HG03565 (cell line): ENCODE measurements around the gene ACOX1.
A peak's percentile ranks its signal among the peaks of the same experiment; 100 is the strongest.

Experiments used
- ATAC-seq: cut with Tn5 transposase; IDR thresholded peaks from one replicate; pipeline ENCODE4 v1.9.1; 2021; ENCODE audit warnings: mild to moderate bottlenecking, moderate library complexity; ENCODE audit not compliant: unreplicated experiment

ACOX1 gene

DNA sequence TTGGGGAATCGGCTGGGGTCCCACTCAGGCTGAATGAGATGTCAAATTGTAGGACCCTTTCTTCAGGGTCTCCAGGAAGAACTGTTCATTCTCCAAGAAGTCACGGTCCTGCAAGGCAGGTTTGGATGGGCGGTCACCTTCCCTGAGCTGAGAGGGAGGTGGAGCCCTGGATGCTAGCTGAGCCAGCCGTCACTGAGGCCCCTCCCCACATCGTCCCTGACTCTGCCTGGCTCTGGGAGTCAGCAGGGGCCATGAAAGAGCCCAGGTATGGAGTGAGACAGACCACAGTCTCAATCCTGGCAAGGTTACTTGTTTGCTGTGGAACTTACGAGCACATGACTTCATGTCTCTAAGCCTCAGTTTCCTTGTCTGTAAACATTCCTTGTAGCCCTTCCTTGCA lies 68.3 kb downstream of the ACOX1 start:
- no peak for ATAC-seq

DNA sequence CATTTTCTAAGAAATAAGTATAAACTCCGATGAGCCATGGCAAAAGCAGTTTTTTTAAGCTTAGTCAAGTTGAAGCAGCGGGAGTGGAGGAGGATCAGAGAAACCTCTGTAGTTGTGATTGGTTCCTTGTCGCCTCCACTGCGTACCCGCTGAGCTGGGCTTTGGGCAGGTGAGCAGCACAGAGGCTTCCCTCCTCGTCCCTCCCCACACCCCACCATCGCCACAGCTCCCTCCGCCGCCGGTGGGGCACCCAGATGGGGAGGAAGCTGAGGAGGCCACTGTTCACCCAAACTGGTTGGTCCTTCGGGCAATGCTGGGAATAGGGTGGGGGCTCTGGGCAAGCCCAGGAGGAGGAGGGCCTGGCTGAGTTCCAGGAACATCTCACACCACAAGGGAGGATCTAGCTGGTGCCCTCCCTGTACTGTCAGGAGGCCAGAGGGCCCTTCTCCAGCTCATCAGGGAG lies 69.1 kb downstream of the ACOX1 start:
- ATAC-seq: no peak

- ATAC-seq: no peak
Measured at GRCh38 chr17:75909051-75909811, 69.7 kb downstream of the ACOX1 start.

DNA sequence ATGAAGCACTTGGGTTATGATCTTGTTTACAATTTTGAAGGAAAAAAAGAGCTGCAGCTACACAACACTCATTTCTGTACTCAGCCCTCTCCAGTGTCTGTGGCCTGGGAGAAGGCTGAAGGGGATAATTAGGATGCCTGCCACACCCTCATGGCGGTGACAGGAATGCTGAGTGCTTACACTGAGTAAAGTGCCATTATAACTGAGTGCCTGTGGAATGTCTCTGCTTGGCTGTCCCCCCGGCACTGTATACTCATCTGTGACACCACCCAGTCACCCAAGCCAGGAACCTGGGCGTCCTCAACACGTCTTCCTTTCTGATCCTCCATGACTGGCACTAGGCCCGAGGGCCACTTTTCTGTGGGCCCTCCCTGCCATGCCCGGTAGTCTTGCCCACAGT lies 70.8 kb downstream of the ACOX1 start:
- no peak for ATAC-seq

DNA sequence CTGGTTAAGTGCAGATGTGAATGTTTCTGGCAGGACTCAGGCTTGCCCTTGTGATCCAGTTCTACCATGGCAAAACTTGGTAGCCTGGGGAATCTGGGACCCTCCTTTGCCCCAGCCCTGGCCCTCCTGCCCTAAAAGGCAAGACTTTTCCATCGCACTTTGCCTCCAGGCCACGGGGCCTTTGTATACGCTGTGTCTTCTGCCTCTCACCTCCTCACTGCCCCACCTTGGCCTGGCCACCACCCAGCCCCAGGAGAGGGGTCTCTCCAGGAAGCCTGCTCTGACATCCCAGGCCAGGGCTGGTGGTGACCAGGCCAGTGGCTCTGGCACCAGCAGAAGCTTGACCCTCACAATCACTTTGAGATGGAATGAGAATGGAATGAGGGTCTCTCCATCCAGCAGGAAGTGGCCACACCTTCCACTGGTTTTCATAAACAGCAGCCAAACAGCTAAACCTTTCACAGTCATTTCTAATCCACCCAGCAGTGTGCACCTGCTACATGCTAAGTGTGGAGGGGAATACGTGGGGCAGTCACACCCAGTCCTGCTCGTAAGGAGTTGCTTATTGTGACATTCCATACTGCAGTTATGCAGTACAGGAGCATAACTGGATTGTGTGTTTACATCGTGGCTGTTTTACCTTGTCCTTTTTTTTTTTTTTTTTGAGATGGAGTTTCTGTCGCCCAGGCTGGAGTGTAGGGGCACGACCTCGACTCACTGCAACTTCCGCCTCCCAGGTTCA lies 72.7 kb downstream of the ACOX1 start:
- ATAC-seq: no peak

GRCh38 chr17:75904749-75905521 lies 74.0 kb downstream of the ACOX1 start, which contains the start of gene MRPL38:
TSS of gene MRPL38 (minus strand) at chr17:75904884. CDS start at chr17:75904875, 9 bp downstream.
- peak; percentile 90 for ATAC-seq

DNA sequence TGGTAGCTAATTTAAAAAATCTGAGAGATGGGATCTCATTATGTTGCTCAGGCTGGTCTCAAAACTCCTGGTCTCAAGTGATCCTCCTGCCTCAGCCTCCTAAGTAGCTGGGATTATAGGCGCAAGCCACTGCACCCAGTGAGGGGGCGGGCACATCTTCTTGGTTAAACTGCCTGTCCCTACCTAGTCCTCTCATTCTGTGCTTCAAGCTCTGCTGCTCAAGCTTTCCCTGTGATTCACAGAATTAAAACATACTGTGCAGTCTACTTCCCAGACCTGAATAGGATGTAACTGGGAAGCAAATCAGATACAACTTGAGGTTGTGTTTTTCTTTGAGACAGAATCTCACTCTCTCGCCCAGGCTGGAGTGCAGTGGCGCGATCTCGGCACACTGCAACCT lies 76.6 kb downstream of the ACOX1 start:
- no peak for ATAC-seq

GRCh38 chr17:75901727-75902126 lies 77.2 kb downstream of the ACOX1 start:
- ATAC-seq: no peak

- ATAC-seq: no peak
Measured at GRCh38 chr17:75900691-75901533, 78.1 kb downstream of the ACOX1 start.

- no peak for ATAC-seq
Measured at GRCh38 chr17:75899767-75900468, 79.0 kb downstream of the ACOX1 start.

DNA sequence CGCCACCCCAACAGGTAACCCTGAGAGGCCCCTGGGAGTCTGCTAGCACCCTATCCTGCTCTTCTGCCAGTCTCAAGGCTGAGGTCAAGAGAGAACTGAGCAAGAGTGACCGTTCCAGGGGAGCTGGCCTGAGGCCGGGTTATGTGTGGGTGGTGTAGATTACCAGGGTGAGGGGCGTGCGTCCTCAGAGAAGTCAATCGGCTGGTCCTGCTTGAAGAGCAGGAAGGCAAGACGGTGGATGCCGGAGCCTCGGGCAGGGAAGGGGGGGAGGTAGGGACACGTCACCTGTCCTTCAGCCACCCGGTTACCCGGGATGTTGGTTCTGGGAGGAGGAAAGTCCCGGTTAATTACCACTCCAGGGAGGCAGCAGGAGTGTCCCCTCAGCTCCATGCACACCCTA lies 79.6 kb downstream of the ACOX1 start:
- ATAC-seq: no peak

- no peak for ATAC-seq
Measured at GRCh38 chr17:75898791-75899190, 80.2 kb downstream of the ACOX1 start.

GRCh38 chr17:75898065-75898464 lies 80.9 kb downstream of the ACOX1 start:
- ATAC-seq: no peak

DNA sequence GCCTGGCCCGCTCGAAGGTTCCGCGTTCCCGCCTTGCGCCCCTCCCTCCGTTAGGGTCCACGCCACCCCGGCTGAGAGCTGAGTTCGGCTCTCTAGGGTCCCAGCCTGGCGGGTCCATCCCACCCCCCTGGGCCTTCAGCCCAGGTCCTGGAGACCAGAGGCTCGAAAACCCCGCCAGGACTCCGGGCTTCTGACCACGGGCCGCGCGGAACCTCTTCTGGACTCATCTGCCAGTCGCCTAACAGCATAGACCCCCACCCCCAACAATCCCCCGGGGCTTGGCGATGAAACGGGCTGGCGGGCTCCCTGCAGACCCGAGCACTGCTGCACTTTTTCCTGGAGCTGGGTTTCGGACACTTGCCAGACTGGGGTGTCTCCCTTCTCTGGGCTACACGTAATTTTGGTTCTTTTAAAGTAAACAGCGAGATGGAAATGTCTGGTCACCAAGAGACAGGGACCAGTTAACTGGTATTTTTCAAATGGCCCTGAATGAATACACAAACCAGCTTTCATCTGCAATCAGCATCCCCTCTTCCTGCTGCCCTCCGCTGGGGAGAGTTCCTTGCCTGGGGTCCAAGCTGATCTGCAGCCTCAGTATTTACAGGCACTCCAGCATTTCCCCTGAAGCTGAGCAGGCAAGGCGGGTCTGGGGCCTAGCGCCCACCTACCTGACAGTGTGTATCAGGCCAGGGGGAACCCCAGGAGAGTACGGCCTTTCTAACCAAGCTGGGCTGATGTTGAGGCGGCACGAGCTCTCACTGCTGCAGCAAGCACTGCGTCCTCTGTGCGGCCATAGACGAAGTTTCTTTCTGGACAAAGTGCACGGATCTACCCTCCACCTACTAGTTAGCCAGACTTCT lies 81.6 kb downstream of the ACOX1 start:
- ATAC-seq: peak; percentile 2

- ATAC-seq: peak; percentile 42
Measured at GRCh38 chr17:75896415-75897159, 82.4 kb downstream of the ACOX1 start, which contains the start of gene TRIM65. TSS of gene TRIM65 (minus strand) at chr17:75896951. CDS start at chr17:75896937, 14 bp downstream.

DNA sequence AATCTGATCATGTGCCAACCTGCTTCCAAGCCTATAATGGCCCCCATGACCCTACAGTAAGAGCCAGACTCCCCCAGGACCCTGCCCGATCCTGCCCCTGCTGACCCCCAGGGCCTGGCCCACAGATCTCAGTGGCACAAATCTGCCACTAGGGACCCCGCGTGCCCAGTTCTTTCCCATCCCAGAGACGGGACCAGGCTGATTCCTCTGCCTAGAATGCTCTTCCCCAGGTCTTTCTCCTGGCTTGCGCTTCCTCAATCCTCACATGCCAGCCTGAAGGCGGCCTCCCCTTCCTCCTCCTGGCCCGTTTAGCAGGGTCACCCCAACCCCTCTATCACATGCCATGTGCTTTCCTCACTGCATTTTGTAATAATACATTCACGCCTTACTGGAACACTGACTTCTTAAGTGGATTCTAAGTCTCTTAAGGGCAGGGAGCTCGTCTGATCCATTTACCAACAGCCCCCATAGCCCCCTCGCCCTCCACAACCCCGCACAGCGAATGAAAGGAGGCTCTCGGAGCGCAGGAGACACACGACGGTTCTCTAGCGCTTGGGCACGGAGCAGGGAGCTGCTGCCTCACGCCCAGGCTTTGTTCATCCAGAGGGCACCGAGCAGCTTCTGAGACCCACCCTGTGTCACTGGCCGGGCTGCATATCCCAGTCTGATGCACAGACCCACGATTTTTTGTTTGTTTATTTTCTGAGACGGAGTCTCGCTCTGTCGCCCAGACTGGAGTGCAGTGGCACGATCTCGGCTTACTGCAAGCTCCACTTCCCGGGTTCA lies 83.4 kb downstream of the ACOX1 start:
- no peak for ATAC-seq

DNA sequence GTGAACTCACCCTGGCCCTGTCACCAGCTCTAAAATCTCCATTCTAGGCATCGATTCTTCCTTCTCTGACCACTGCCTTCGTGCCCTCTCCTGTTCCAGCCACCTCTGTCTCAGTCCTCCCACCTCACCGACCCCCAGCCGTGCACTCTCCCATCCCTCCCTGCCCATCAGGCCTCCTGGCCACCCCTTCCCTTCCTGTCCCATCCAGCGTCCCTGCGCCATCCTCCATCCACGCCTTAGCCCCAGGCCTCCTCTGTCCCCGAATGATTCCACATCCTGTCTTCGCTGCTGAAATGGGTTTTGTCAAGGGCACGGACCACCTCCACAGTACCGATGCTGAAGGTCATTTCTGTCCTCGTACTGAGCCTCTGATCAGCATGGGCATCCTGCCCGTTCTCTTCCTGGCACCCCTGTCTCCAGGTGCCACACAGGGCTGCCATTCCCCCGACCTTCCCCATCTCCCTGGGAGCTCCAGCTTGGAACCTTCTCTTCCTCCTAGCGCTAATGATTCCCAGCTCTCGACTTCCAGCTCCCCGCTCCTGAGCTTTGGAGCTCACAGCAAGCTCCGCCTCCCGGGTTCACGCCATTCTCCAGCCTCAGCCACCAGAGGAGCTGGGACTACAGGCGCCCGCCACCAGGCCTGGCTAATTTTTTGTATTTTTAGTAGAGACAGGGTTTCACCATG lies 84.8 kb downstream of the ACOX1 start:
- no peak for ATAC-seq
